NT2/D1 (cell line): ENCODE measurements around the gene DOCK8.

Experiments used
- YY1 ChIP-seq: IDR thresholded peaks from 2 replicates; pipeline ENCODE4 v1.6.1; 2011; ENCODE audit not compliant: insufficient read length, insufficient read depth
- ZNF274 ChIP-seq: IDR thresholded peaks from 2 replicates; pipeline ENCODE4 v1.6.1; 2011; ENCODE audit warnings: mild to moderate bottlenecking, low read depth, low read length

- TF ChIP-seq YY1 (no peak), ZNF274 (no peak)
Observed at GRCh38 chr9:353077-353476, 138.4 kb downstream of the DOCK8 start.
